LNCaP clone FGC (cell line): Measurements from ENCODE around the gene RWDD3.

Experiments
- DNase-seq: peaks from one replicate; pipeline ENCODE4 v3.0.0-alpha.2; 2011; ENCODE audit warnings: low read depth
- H3K4me3 ChIP-seq: 2 replicates; pipeline ENCODE4 v1.5.1; 2011; ENCODE audit warnings: mild to moderate bottlenecking, low read depth, low read length, control low read depth
- CTCF ChIP-seq: IDR thresholded peaks from 2 replicates; pipeline ENCODE4 v1.5.1; 2012; ENCODE audit warnings: mild to moderate bottlenecking; ENCODE audit not compliant: control insufficient read depth, insufficient read depth; ENCODE audit errors: extremely low read depth

RWDD3 gene

GRCh38 chr1:95237981-95238703 is 4.1 kb downstream of the RWDD3 start:
- H3K4me3 ChIP-seq: no peak overlapping the region
- no peak for TF ChIP-seq CTCF

GRCh38 chr1:95245029-95245428 is 11.0 kb downstream of the RWDD3 start:
- no peak for TF ChIP-seq CTCF
- no peak overlapping the region for H3K4me3 ChIP-seq

More at GRCh38 chr1:95237981-95238703, 4.1 kb downstream of the RWDD3 start:
- no peak for DNase-seq

GRCh38 chr1:95246511-95246910 is 12.5 kb downstream of the RWDD3 start:
- TF ChIP-seq CTCF: no peak
- no peak for DNase-seq
- H3K4me3 ChIP-seq: no peak overlapping the region

More at GRCh38 chr1:95245029-95245428, 11.0 kb downstream of the RWDD3 start:
- no peak for DNase-seq

GRCh38 chr1:95247607-95248006 is 13.6 kb downstream of the RWDD3 start:
- no peak for DNase-seq
- no peak for TF ChIP-seq CTCF
- H3K4me3 ChIP-seq: no peak overlapping the region

GRCh38 chr1:95249916-95250315 is 15.9 kb downstream of the RWDD3 start:
- TF ChIP-seq CTCF: no peak
- H3K4me3 ChIP-seq: no peak overlapping the region
- no peak for DNase-seq

GRCh38 chr1:95252422-95252821 is 18.4 kb downstream of the RWDD3 start:
- no peak for TF ChIP-seq CTCF
- no peak for DNase-seq
- no peak overlapping the region for H3K4me3 ChIP-seq

- no peak for TF ChIP-seq CTCF
- H3K4me3 ChIP-seq: no peak overlapping the region
- no peak for DNase-seq
These were observed 20.9 kb downstream of the RWDD3 start for GRCh38 chr1:95254959-95255358.
